NT2/D1 (cell line): ENCODE measurements around the gene KRT72.

Experiments used
- SUZ12 ChIP-seq: IDR thresholded peaks from 2 replicates; pipeline ENCODE4 v1.6.1; 2011; ENCODE audit not compliant: insufficient read length, insufficient read depth; ENCODE audit errors: extremely low read depth
- YY1 ChIP-seq: IDR thresholded peaks from 2 replicates; pipeline ENCODE4 v1.6.1; 2011; ENCODE audit not compliant: insufficient read length, insufficient read depth
- ZNF274 ChIP-seq: IDR thresholded peaks from 2 replicates; pipeline ENCODE4 v1.6.1; 2011; ENCODE audit warnings: mild to moderate bottlenecking, low read depth, low read length

GRCh38 chr12:52587563-52587962 lies 13.7 kb downstream of the KRT72 start:
- TF ChIP-seq SUZ12, result no peak
- TF ChIP-seq YY1, result no peak
- TF ChIP-seq ZNF274, result no peak
